Endothelial cell of umbilical vein (primary cell): ENCODE results near the gene AGAP3. TPM values are rescaled to one million over a fixed set of nuclear protein-coding genes. Genes with fewer than 3 reads are reported as not detected.

Source experiments
- BruUV-seq: library from RNA; stranded (reverse); fragments of 400-500 nt; replicated peaks from 2 replicates; lab custom pipeline; 2021; lab: Mats Ljungman, UMichigan
- CTCF ChIA-PET: fragments of 300-600, 350-600 bp; sonication (Branson Sonifier 250); formaldehyde crosslinking; loops from one replicate; lab custom pipeline; 2021; ENCODE audit warnings: antibody characterized with exemption, inconsistent platforms; lab: Charles Lee
- POLR2A ChIA-PET: fragments of 300-600, 350-600 bp; sonication (Branson Sonifier 250); formaldehyde crosslinking; loops from one replicate; lab custom pipeline; 2021; ENCODE audit warnings: antibody characterized with exemption, inconsistent platforms; lab: Charles Lee
- DNase-seq: peaks from one replicate; pipeline ENCODE4 v3.0.0-alpha.2; 2011; ENCODE audit warnings: low read depth, low spot score
- FAIRE-seq: peaks from 2 replicates; lab custom pipeline; 2011; peaks lifted over from hg19 to GRCh38; lab: Jason Lieb, UNC
- H2AFZ ChIP-seq: 2 replicates; pipeline ENCODE4 v1.6.0; 2012; ENCODE audit warnings: low read depth, low read length, control low read depth, inconsistent platforms
- H3K27ac ChIP-seq: 2 replicates; pipeline ENCODE4 v1.5.1; 2011; ENCODE audit warnings: low read depth, mild to moderate bottlenecking, control low read depth, low read length, moderate library complexity; ENCODE audit not compliant: insufficient read depth
- H3K27me3 ChIP-seq, 2 experiments: 2 replicates each; pipeline versions ENCODE4 v1.6.0 to v1.6.1; 2011; ENCODE audit warnings: low read length in 2 of 2, mixed read lengths in 1 of 2; ENCODE audit not compliant: control insufficient read depth in 2 of 2, insufficient read depth in 2 of 2
- H3K36me3 ChIP-seq, 2 experiments: 2 replicates in 1 of 2; 3 replicates in 1 of 2; pipeline ENCODE4 v1.5.1; 2011; ENCODE audit warnings: low read length in 2 of 2, mild to moderate bottlenecking in 1 of 2, moderate library complexity in 1 of 2; ENCODE audit not compliant: control insufficient read depth in 2 of 2, insufficient read depth in 2 of 2; ENCODE audit errors: extremely low read depth in 1 of 2
- H3K4me1 ChIP-seq: 3 replicates; pipeline ENCODE4 v1.5.1; 2011; ENCODE audit warnings: mild to moderate bottlenecking, low read length; ENCODE audit not compliant: control insufficient read depth, insufficient read depth; ENCODE audit errors: extremely low read depth
- H3K4me2 ChIP-seq: 2 replicates; pipeline ENCODE4 v1.6.1; 2011; ENCODE audit warnings: low read length, control low read depth, mixed read lengths; ENCODE audit not compliant: insufficient read depth
- H3K4me3 ChIP-seq, 3 experiments: fragments of 200-600 bp in 1 of 3; sonication (generic), shearing (Covaris generic) in 1 of 3; replicated peaks in 1 of 3; 2 replicates each; pipeline ENCODE4 v1.5.1; 2011 to 2016; ENCODE audit warnings: control low read depth in 3 of 3, low read length in 3 of 3, mild to moderate bottlenecking in 2 of 3, inconsistent platforms in 1 of 3, low read depth in 1 of 3, moderate library complexity in 1 of 3; ENCODE audit not compliant: insufficient read depth in 1 of 3
- H3K79me2 ChIP-seq: 2 replicates; pipeline ENCODE4 v1.6.0; 2012; ENCODE audit warnings: low read length, inconsistent platforms; ENCODE audit not compliant: control insufficient read depth, insufficient read depth
- H3K9ac ChIP-seq: replicated peaks from 2 replicates; pipeline ENCODE3; 2011; ENCODE audit warnings: low read length, control low read depth; ENCODE audit not compliant: insufficient read depth; ENCODE audit errors: extremely low read depth
- H3K9me1 ChIP-seq: replicated peaks from 3 replicates; pipeline ENCODE4 v1.6.0; 2011; ENCODE audit warnings: mild to moderate bottlenecking, low read length; ENCODE audit not compliant: control insufficient read depth, insufficient read depth; ENCODE audit errors: extremely low read depth
- H3K9me3 ChIP-seq: replicated peaks from 2 replicates; pipeline ENCODE4 v1.5.1; 2012; ENCODE audit warnings: low read length, inconsistent platforms; ENCODE audit not compliant: control insufficient read depth, insufficient read depth
- H4K20me1 ChIP-seq: replicated peaks from 2 replicates; pipeline ENCODE3; 2011; ENCODE audit warnings: mild to moderate bottlenecking, low read length; ENCODE audit not compliant: control insufficient read depth, insufficient read depth; ENCODE audit errors: extremely low read depth
- CTCF ChIP-seq, 2 donors: IDR thresholded peaks; 1 replicate in 1 of 2; 2 replicates in 1 of 2; pipeline ENCODE4 v1.5.1; 2011; ENCODE audit warnings: low read length in 2 of 2, mild to moderate bottlenecking in 2 of 2, moderate library complexity in 2 of 2, control low read depth in 1 of 2, inconsistent platforms in 1 of 2, low read depth in 1 of 2; ENCODE audit not compliant: insufficient read depth in 1 of 2; ENCODE audit errors: extremely low read depth in 1 of 2
- FOS ChIP-seq: IDR thresholded peaks from 2 replicates; pipeline ENCODE4 v1.6.1; 2011; ENCODE audit warnings: mild to moderate bottlenecking, low read length, moderate library complexity, borderline replicate concordance; ENCODE audit not compliant: insufficient read depth
- GATA2 ChIP-seq: IDR thresholded peaks from 2 replicates; pipeline ENCODE4 v1.7.0; 2011; ENCODE audit warnings: low read depth, mild to moderate bottlenecking, moderate library complexity, mixed read lengths, low read length; ENCODE audit not compliant: insufficient read length, insufficient read depth
- JUN ChIP-seq: IDR thresholded peaks from 2 replicates; pipeline ENCODE4 v1.6.1; 2011; ENCODE audit warnings: borderline replicate concordance, low read depth; ENCODE audit not compliant: insufficient read length, insufficient read depth
- MYC ChIP-seq: IDR thresholded peaks from one replicate; pipeline ENCODE4 v1.6.1; 2011; ENCODE audit warnings: mild to moderate bottlenecking, low read depth, low read length
- POLR2A ChIP-seq: IDR thresholded peaks from 2 replicates; pipeline ENCODE4 v1.6.1; 2012; ENCODE audit warnings: low read depth, mild to moderate bottlenecking, control low read depth, low read length
- dilution Hi-C: fragments of 300-500 bp; cut with MboI; formaldehyde crosslinking; loops from one replicate; pipeline ENCODE4 v1.15.0; 2019; ENCODE audit warnings: low sequenced_read_pairs; ENCODE audit not compliant: extremely low pct_ligation_motif_present
- intact Hi-C: fragments of 100-400 bp; cut with micrococcal nuclease; formaldehyde crosslinking; loops from one replicate; pipeline ENCODE4 v1.10.0; 2022
- polyA plus RNA-seq, 4 experiments: library from polyadenylated mRNA; depleted of rRNA in 3 of 4; stranded (reverse) in 3 of 4; unstranded in 1 of 4; fragments of >200 nt; gene quantifications; 2 replicates each; pipeline versions ENCODE4 v1.2.1 to v1.2.3, GENCODE V29; 2011 to 2012; ENCODE audit warnings: missing spikeins in 1 of 4
- total RNA-seq: library from RNA; stranded (reverse); gene quantifications from 2 replicates; pipeline ENCODE4 v1.2.3, GENCODE V29; 2021

Gene AGAP3
- total and polyA plus RNA-seq, 2 donors (not counting 3 experiments of a cell fraction or from before 2014, with no cell fraction given): 171 to 174 TPM

DNA sequence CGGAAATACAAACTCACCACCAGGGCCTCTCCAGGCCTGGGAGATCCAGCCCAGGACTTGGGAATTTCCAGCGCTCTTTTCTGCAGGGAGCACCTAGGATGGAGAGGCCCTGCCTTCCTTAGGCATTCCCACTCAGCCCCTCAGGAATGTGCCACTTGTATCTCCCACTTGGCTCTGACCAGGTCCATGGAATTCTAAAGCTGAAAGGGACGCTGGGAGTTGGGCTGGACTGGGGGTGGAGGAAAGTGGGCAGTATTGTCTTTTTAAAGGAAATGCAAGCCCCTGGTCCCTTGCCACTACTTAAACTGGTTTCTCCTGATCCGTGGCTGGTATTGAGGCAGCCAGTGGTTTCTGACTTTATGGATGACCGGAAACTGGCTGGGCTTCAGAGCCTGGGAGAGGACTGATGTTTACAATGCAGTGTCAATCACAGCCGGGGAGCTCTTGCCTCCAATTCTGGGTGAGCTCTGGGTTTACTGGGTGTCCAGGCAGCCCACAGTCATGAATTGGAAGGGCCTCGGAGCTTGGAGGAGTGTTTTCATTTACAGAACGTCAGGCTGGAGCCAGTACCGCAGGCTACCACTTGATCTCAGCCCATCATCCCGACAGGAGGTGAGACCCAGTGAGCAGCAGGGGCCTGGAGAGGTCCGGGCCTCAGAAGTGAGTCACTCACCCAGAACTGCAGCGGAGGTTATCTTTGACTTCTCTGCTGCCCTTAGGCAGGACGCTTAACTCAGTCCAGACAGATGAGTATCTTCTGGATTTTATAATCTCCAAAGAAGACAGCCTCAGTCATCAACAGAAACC is 27.3 kb downstream of the AGAP3 start:
- no peak overlapping the region for H3K4me3 ChIP-seq

GRCh38 chr7:151114151-151115090 is 28.1 kb downstream of the AGAP3 start:
- ChIA-PET CTCF (interaction anchor here (1.0 to 3.0 kb wide), 5 partner anchors 10 to 130 kb away, joined by 3 to 33 read pairs (median 6); partner anchors contain the start of gene FASTK), POLR2A (no interaction called here)
- no peak for FAIRE-seq
- peaks cover 19% of the 10 kb centered on the region for H3K4me1 ChIP-seq
- H3K9ac ChIP-seq: no peak overlapping the region
- H4K20me1 ChIP-seq: no peaks in the 10 kb centered on the region
- intact Hi-C loops (loop anchor here (2.0 kb wide), 1 partner anchor 126 kb away; no protein-coding TSS in a partner anchor), dilution Hi-C loops (no loop called here)
- BruUV-seq: no TSS peak
- H3K4me3 ChIP-seq: no peak overlapping the region
- DNase-seq: no peak
- no peaks in the 10 kb centered on the region for H3K27me3 ChIP-seq
- peak overlapping the region; percentile 26 for H3K27ac ChIP-seq
- no peaks in the 10 kb centered on the region for H3K9me3 ChIP-seq
- H3K4me2 ChIP-seq: peak overlapping the region; percentile 10
- H3K36me3 ChIP-seq: peaks cover 2 to 23% of the 10 kb centered on the region in 2 experiments
- no peak overlapping the region for H2AFZ ChIP-seq
- H3K9me1 ChIP-seq: no peaks in the 10 kb centered on the region
- TF ChIP-seq MYC (no peak), JUN (no peak), CTCF (IDR thresholded peaks at IDR 0.05; ENCODE audit: extremely low read depth in 1 of 2, insufficient read depth in 1 of 2, low read depth in 1 of 2, low read length in 2 of 2) (no peak), GATA2 (no peak), POLR2A (no peak), FOS (no peak)
- H3K79me2 ChIP-seq: peaks cover 64% of the 10 kb centered on the region

More for the DNA sequence above, 27.3 kb downstream of the AGAP3 start:
- peak; percentile 33 for DNase-seq
- peaks cover 19% of the 10 kb centered on the region for H3K4me1 ChIP-seq
- no peaks in the 10 kb centered on the region for H4K20me1 ChIP-seq
- POLR2A ChIA-PET: interaction anchor here (0.5 kb wide), 1 partner anchor 49 kb away, joined by 3 read pairs; no protein-coding TSS in a partner anchor
- H3K9me3 ChIP-seq: no peaks in the 10 kb centered on the region
- H3K9ac ChIP-seq: no peak overlapping the region
- H2AFZ ChIP-seq: no peak overlapping the region
- peaks cover 68% of the 10 kb centered on the region for H3K79me2 ChIP-seq
- H3K4me2 ChIP-seq: peak overlapping the region; percentile 10
- no TSS peak for BruUV-seq
- H3K9me1 ChIP-seq: no peaks in the 10 kb centered on the region
- H3K27ac ChIP-seq: peak overlapping the region; percentile 46
- intact Hi-C loops: loop anchor here (2.0 kb wide), 1 partner anchor 125 kb away; no protein-coding TSS in a partner anchor
- H3K36me3 ChIP-seq: peaks cover 0 to 15% of the 10 kb centered on the region in 2 experiments
- peak; percentile 84 for FAIRE-seq
- TF ChIP-seq FOS: peak; percentile 45
- TF ChIP-seq GATA2: peak; percentile 50
- no peak for TF ChIP-seq POLR2A
- dilution Hi-C loops: no loop called here
- CTCF ChIA-PET: interaction anchor here (0.5 to 3.0 kb wide), 6 partner anchors 11 to 131 kb away, joined by 3 to 33 read pairs (median 4); partner anchors contain the start of gene FASTK
- H3K27me3 ChIP-seq: no peaks in the 10 kb centered on the region
